A549 (cell line): Measurements from ENCODE around the gene MYO18A.

Experiments used
- CHD4 ChIP-seq: fragments of 200-600 bp; sonication (generic); IDR thresholded peaks from 2 replicates; pipeline ENCODE4 v1.6.1; 2016; ENCODE audit warnings: antibody characterized with exemption, mild to moderate bottlenecking, borderline replicate concordance
- FOXS1 ChIP-seq: fragments of 250-450 bp; sonication (Bioruptor Pico); IDR thresholded peaks from 2 replicates; pipeline ENCODE4 v1.5.0; 2020; ENCODE audit warnings: mild to moderate bottlenecking, moderate library complexity
- HOXA7 ChIP-seq: fragments of 250-450 bp; sonication (Bioruptor Pico); IDR thresholded peaks from 2 replicates; pipeline ENCODE4 v1.5.0; 2020; ENCODE audit warnings: mild to moderate bottlenecking, moderate library complexity
- KDM5A ChIP-seq: fragments of 200-600 bp; sonication (generic); IDR thresholded peaks from 2 replicates; pipeline ENCODE4 v1.6.1; 2016; ENCODE audit warnings: antibody characterized with exemption, mild to moderate bottlenecking
- POLR2AphosphoS2 ChIP-seq: conservative IDR thresholded peaks from 2 replicates; pipeline ENCODE4 v1.6.1; 2012; ENCODE audit warnings: low read length, improper control_type of control experiment, inconsistent platforms
- TF ChIP-seq, protein P1 (sequence below): fragments of >200 bp; sonication (Bioruptor Twin); formaldehyde crosslinking; IDR thresholded peaks from 3 replicates; pipeline ENCODE4 v1.5.1; 2016

DNA sequence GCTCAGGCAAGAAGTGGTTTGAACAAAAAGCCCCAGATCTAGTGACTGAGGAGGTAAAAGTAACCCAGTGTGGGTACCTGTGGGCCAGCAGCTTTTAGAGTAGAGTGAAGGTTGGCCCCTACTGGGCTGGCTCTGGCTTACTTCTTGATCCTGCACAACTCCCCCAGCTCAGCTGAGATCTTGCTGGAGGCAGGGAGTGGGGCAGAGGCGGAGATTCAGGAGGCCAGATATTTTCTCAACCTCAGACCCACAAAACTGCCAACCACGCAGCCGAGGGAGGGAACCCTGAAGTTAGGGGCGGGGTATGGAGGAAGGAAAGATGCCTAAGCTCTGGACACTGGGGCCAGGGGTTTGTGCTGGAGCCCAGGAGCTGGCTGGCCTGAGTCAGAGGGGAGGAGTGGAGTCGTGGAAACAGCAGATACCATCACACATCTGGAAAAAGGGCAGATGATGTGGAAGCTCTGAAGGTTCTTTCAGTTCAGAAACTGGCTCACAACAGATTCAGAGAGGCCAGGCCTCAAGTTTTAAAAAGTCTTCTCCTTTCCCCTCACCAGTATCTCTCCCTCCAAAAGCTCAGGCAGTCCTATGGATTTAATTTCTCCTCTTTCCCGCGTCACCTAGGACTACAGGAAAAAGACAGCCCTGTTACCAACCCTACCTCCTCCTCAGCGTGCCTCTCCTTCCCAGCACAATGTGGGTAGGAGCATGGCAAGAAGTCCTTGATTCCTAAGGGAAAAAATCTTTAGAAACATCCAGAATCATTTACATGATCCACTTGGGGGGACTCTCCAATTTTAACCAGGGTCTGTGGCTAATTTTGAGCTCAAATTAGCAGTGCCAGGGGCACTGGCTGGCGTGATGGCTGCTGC, 48.1 kb downstream of the MYO18A start:
- TF ChIP-seq HOXA7 (CRISPR knock-in tag) (no peak), POLR2AphosphoS2 (no peak), CHD4 (no peak), KDM5A (no peak), FOXS1 (CRISPR knock-in tag) (no peak)
- TF ChIP-seq, protein P1, sequence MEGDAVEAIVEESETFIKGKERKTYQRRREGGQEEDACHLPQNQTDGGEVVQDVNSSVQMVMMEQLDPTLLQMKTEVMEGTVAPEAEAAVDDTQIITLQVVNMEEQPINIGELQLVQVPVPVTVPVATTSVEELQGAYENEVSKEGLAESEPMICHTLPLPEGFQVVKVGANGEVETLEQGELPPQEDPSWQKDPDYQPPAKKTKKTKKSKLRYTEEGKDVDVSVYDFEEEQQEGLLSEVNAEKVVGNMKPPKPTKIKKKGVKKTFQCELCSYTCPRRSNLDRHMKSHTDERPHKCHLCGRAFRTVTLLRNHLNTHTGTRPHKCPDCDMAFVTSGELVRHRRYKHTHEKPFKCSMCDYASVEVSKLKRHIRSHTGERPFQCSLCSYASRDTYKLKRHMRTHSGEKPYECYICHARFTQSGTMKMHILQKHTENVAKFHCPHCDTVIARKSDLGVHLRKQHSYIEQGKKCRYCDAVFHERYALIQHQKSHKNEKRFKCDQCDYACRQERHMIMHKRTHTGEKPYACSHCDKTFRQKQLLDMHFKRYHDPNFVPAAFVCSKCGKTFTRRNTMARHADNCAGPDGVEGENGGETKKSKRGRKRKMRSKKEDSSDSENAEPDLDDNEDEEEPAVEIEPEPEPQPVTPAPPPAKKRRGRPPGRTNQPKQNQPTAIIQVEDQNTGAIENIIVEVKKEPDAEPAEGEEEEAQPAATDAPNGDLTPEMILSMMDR, result no peak
